VCaP (cell line): ENCODE results near the gene CD244.
"Not testable (repeated sequence)": the region's sequence is repeated elsewhere in the genome, so short reads cannot be mapped to it uniquely, and the experiment has no call there.

Source experiments
- H3K27ac ChIP-seq: fragments of 450-650 bp; 2 replicates; pipeline ENCODE4 v1.5.1; 2017
- TF ChIP-seq, protein P1 (sequence below): fragments of 450-650 bp; conservative IDR thresholded peaks from 2 replicates; pipeline ENCODE4 v1.5.1; 2017; ENCODE audit warnings: mild to moderate bottlenecking, moderate library complexity

Gene CD244

DNA sequence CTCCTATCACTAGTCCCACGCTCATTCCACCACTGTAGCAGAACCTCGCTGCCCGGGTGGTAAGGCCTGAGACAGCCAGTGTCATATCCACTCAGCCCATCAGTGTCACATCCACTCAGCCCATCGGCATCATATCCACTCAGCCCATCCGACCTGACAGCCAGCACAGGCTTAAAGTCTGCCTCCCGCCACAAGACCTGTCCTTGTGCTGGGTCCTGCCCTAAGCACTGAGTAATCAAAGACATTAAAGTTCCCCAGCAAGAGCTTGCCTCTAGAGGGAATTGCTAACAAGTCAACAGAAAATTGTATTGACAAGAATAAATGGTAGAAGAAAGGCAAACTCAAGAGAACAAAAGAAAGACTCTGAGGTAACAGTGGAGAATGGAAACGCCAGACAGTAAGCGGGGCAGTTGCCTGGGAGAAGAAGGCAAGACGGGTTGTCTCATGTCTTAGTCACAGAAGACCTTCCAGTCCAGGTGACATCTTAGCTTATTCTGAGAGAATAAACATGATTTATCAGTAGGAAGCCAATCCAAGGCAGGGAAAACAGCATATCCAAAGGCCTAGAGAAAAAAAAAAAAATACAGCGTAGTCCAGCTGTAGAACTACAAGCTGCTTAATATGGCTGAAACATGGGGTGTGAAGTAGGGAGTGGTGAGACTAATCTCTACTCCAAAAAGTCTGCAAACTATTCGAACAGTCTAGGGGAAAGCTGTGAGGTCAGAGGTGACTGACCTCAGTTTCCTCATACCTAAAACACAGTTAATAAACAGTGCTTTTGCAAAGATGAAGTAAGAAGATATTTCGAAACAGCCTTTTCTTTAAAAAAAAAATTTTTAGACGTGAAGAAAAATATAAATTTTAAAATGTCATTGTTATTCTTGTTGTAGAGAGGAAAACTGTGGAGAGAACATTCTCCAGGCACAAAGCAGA, 21.2 kb upstream of the CD244 start:
- H3K27ac ChIP-seq, result no peak overlapping the region
- TF ChIP-seq, protein P1, sequence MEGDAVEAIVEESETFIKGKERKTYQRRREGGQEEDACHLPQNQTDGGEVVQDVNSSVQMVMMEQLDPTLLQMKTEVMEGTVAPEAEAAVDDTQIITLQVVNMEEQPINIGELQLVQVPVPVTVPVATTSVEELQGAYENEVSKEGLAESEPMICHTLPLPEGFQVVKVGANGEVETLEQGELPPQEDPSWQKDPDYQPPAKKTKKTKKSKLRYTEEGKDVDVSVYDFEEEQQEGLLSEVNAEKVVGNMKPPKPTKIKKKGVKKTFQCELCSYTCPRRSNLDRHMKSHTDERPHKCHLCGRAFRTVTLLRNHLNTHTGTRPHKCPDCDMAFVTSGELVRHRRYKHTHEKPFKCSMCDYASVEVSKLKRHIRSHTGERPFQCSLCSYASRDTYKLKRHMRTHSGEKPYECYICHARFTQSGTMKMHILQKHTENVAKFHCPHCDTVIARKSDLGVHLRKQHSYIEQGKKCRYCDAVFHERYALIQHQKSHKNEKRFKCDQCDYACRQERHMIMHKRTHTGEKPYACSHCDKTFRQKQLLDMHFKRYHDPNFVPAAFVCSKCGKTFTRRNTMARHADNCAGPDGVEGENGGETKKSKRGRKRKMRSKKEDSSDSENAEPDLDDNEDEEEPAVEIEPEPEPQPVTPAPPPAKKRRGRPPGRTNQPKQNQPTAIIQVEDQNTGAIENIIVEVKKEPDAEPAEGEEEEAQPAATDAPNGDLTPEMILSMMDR, result no peak

DNA sequence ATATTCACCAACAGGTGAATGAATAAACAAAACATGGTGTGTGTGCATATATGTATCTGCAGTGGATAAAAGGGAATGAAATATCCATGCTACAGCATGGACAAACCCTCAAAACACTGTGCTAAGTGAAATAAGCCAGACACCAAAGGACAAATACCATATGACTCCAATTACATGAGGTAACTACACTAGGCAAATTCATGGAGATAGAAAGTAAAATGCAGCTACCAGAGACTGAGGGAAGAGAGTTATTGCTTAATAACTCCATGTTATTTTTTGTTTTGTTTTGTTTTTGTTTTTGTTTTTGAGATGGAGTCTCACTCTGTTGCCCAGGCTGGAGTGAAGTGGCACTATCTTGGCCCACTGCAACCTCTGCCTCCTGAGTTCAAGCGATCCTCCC, 19.9 kb upstream of the CD244 start:
- no peak overlapping the region for H3K27ac ChIP-seq
- TF ChIP-seq, protein P1, result no peak

DNA sequence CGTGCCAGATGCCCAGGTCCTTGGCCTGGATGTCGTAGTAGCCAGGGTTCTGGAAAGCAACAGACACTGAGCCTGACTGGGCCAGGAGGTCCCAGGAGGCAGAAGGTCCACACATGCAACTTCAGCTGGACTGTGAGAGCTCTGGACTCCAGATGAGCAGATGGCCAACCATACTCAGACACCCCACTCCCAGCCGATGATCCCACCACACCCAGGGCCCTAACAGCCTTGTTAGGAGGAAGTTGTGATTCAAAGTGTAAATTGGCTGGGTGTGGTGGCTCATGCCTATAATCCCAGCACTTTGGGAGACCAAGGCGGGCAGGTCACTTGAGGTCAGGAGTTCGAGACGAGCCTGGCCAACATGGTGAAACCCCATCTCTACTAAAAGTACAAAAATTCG, 18.6 kb upstream of the CD244 start:
- H3K27ac ChIP-seq, result not testable (repeated sequence)

DNA sequence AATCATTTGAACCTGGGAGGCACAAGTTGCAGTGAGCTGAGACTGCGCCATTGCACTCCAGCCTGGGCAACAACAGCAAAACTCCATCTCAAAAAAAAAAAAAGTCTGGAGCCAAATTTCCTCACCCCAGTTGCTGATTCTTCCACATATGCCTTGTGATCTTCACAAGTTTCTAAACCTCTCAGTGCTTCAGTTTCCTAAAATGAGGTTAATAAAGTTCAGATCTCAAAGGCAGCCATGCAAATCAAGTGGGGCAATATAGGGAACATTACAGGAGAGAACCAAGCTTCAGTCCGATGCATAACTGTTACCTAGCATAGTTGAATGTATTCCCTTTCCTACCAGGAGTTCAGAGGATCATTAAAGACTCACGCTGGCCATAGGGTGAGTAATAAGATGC, 17.5 kb upstream of the CD244 start:
- TF ChIP-seq, protein P1, result no peak
- no peak overlapping the region for H3K27ac ChIP-seq

DNA sequence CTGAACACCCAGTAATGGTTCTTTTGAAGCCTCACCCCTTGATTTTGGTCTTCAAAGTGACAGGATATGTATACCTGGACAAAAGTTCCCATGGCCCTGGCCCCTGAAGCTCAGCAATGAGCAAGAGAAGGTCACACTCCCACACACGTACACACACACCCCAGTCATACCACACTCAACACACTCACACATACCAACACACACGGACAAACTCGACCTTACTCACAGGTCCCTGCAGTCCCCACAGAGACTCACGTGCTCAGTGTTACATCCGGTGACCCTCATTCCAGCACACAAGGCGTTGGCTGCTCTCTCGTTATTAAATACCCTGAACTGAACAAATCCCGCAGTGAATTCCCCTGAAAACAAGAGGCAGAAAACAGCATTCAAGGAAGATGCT, 16.4 kb upstream of the CD244 start:
- H3K27ac ChIP-seq, result no peak overlapping the region
- TF ChIP-seq, protein P1, result no peak

DNA sequence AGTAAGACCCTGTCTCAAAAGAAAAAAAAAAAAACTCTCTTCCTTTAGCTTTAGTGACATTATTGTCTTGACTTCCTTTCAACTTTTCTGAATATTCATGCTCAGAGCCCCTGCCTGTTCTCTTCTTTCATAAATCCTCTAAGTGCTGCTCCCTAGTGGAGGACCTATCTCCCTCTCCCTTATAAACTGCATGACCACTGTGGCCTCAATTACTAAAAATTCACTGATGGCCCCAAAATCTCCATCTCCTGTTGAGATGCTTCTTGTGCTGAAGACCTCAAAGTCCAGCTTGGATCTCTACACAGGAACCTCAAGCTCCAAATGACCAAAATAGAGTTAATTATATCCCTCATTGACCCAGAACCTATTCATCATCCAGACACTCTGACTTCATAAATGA, 14.5 kb upstream of the CD244 start:
- H3K27ac ChIP-seq, result no peak overlapping the region
- TF ChIP-seq, protein P1, result no peak

DNA sequence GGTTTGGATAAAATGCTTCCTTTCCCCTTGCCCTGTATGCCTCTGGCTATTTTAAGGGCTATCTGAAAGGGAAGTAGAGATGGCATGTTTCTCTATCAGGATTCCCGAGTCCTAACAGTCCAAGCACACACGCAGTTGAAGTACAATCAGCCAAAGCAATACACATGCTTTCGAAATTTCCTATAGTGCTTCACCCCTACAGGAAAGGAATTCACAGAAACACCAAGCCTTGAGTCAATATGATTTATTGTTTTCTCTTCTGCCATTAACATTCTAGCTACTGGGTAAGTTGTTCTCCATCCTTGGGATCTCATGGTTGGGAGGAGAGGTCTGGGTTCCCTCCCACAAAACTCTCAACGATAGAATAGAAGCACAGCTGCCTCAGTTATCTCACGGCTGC, 13.6 kb upstream of the CD244 start:
- H3K27ac ChIP-seq, result no peak overlapping the region
- TF ChIP-seq, protein P1, result no peak

DNA sequence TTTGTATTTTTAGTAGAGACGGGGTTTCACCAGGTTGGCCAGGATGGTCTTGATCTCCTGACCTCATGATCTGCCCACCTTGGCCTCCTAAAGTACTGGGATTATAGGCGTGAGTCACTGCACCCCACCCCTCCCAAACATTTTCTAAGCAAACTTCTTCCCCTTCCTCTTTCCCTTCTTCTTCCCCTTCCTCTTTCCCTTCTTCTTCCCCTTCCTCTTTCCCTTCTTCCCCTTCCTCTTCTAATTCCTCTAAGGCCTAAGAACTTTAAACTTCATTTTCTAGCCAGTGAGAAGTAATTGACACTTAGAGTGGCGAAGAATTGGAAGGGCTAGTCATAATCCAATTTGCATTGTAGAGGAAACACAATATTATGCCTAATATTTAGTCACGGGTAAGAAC, 12.9 kb upstream of the CD244 start:
- H3K27ac ChIP-seq, result not testable (repeated sequence)
